ENCODE measurements around the gene FANCD2OS.
"Not testable (repeated sequence)": the region's sequence is repeated elsewhere in the genome, so short reads cannot be mapped to it uniquely, and the experiment has no call there.

FANCD2OS gene

DNA sequence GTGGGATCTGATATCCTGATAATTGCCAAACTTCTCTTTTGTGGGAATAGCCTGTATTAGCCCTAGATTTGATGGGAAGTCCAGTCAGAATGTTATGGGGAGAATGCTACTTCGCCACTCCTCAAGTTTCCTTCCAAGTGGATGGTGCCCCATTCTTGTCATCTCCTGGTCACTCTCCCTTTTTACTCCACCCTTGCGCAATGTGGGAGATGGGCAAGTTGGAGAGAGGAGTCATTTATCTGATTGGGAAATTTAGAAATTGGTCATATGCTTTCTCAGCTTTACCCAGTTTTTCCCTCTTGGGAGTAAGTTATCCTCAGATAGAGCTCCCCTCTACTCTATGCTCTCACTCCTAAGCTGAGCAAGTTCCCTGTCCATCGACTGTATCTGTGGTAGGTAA lies 14.4 kb downstream of the FANCD2OS start:
- Histone ChIP-seq H3K9me3 (no peaks in the 10 kb centered on the region), H3K4me3 (no peak overlapping the region), H3K27me3 (no peaks in the 10 kb centered on the region), H3K27ac (no peak overlapping the region), H3K36me3 (no peaks in the 10 kb centered on the region), H3K4me1 (no peaks in the 10 kb centered on the region)
- TF ChIP-seq, protein P1, sequence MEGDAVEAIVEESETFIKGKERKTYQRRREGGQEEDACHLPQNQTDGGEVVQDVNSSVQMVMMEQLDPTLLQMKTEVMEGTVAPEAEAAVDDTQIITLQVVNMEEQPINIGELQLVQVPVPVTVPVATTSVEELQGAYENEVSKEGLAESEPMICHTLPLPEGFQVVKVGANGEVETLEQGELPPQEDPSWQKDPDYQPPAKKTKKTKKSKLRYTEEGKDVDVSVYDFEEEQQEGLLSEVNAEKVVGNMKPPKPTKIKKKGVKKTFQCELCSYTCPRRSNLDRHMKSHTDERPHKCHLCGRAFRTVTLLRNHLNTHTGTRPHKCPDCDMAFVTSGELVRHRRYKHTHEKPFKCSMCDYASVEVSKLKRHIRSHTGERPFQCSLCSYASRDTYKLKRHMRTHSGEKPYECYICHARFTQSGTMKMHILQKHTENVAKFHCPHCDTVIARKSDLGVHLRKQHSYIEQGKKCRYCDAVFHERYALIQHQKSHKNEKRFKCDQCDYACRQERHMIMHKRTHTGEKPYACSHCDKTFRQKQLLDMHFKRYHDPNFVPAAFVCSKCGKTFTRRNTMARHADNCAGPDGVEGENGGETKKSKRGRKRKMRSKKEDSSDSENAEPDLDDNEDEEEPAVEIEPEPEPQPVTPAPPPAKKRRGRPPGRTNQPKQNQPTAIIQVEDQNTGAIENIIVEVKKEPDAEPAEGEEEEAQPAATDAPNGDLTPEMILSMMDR (IDR thresholded peaks at IDR 0.05): no peak
- no peak for DNase-seq
- intact Hi-C loops (cut with DNase I; ENCODE audit: low total_unique reads): no loop called here

DNA sequence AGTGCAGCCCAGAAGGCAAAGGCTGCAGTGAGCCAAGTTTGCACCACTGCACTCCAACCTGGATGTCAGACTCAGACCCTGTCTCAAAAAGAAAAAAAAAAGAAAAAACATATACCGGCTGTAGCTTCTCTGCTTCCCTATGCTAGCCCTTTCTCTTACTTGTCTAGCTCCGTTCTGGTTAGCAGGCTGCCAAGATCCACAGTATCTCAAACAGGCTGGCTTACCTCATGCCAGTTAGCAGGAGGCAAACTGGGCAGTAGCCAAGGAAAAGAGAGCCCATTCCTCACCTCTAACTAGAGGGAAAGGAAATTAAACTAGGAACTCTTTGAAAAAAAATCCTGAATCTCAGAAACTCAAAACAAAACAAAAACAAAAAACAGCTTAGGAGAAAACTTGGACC lies 16.7 kb downstream of the FANCD2OS start:
- intact Hi-C loops (cut with DNase I; ENCODE audit: low total_unique reads); H3K4me1 ChIP-seq; H3K27ac ChIP-seq; H3K36me3 ChIP-seq; H3K9me3 ChIP-seq; H3K4me3 ChIP-seq; H3K27me3 ChIP-seq; DNase-seq: not testable (repeated sequence)

DNA sequence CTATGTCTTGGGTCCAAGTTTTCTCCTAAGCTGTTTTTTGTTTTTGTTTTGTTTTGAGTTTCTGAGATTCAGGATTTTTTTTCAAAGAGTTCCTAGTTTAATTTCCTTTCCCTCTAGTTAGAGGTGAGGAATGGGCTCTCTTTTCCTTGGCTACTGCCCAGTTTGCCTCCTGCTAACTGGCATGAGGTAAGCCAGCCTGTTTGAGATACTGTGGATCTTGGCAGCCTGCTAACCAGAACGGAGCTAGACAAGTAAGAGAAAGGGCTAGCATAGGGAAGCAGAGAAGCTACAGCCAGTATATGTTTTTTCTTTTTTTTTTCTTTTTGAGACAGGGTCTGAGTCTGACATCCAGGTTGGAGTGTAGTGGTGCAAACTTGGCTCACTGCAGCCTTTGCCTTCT lies 17.3 kb downstream of the FANCD2OS start:
- H3K9me3 ChIP-seq; H3K36me3 ChIP-seq; H3K4me1 ChIP-seq; intact Hi-C loops (cut with DNase I; ENCODE audit: low total_unique reads); H3K4me3 ChIP-seq; H3K27ac ChIP-seq; DNase-seq; H3K27me3 ChIP-seq: not testable (repeated sequence)

DNA sequence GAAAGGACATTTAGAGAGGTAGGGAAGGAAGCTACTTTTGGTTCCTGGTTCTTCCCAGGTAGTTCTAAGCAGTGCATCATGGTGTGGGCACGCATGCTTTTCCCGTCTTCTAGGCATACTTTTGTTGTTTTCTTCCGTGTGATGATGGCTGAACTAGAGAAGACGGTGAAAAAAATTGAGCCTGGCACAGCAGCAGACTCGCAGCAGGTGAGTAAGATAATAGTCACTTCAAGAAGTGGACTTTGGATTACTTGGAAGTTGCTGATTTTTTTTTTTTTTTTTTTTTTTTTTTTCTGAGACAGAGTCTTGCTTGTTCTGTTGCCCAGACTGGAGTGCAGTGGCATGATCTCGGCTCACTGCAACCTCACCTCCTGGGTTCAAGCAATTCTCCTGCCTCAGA lies 17.9 kb downstream of the FANCD2OS start:
- DNase-seq: no peak
- intact Hi-C loops (cut with DNase I; ENCODE audit: low total_unique reads): no loop called here
- Histone ChIP-seq H3K9me3 (no peaks in the 10 kb centered on the region), H3K36me3 (no peaks in the 10 kb centered on the region), H3K4me3 (no peak overlapping the region), H3K27ac (no peak overlapping the region), H3K27me3 (no peaks in the 10 kb centered on the region), H3K4me1 (no peaks in the 10 kb centered on the region)
- TF ChIP-seq, protein P1 (IDR thresholded peaks at IDR 0.05): no peak

DNA sequence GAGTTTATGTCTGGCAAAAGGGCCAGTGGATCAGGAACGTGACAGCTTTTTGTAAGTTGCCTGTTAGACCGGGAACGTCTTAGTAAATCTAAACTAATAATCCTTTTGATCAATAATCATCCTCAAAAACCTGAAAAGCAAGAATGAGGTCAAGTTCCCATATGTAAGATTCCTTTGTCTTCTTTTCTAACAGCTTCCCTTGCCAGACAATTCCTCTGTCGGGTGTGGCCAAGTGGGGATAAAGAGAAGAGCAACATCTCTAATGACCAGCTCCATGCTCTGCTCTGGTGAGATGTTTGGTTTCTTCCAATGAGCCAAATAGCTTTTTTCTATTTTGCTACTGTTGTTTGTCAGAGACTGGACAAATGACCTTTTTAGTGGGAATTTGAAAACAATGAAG lies 19.8 kb downstream of the FANCD2OS start:
- H3K27me3 ChIP-seq: no peaks in the 10 kb centered on the region
- H3K4me1 ChIP-seq: no peaks in the 10 kb centered on the region
- H3K4me3 ChIP-seq: no peak overlapping the region
- H3K36me3 ChIP-seq: no peaks in the 10 kb centered on the region
- H3K27ac ChIP-seq: no peak overlapping the region
- DNase-seq: no peak
- TF ChIP-seq, protein P1 (IDR thresholded peaks at IDR 0.05): no peak
- H3K9me3 ChIP-seq: no peaks in the 10 kb centered on the region
- intact Hi-C loops (cut with DNase I; ENCODE audit: low total_unique reads): no loop called here

DNA sequence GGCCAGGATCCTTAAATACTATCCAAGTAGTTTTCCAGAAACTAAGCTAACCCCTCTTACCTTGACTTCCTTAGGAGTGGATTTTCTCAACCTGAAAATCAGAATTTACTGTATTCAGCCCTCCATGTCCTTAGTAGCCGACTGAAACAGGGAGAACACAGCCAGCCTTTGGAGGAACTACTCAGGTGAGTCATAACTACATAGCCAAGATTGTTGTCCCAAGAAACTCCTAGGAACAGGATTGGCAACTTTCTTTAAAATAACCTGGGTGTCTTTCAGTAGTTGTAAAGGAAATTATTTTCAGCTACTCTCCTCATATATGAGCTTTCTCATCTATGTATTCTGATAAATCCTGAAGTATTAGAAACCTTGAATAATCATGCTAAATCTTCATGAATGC lies 22.3 kb downstream of the FANCD2OS start:
- no peaks in the 10 kb centered on the region for H3K4me1 ChIP-seq
- no peak for DNase-seq
- H3K9me3 ChIP-seq: no peaks in the 10 kb centered on the region
- H3K27ac ChIP-seq: no peak overlapping the region
- intact Hi-C loops (cut with DNase I; ENCODE audit: low total_unique reads): no loop called here
- TF ChIP-seq, protein P1 (IDR thresholded peaks at IDR 0.05): no peak
- no peaks in the 10 kb centered on the region for H3K27me3 ChIP-seq
- H3K36me3 ChIP-seq: no peaks in the 10 kb centered on the region
- no peak overlapping the region for H3K4me3 ChIP-seq

DNA sequence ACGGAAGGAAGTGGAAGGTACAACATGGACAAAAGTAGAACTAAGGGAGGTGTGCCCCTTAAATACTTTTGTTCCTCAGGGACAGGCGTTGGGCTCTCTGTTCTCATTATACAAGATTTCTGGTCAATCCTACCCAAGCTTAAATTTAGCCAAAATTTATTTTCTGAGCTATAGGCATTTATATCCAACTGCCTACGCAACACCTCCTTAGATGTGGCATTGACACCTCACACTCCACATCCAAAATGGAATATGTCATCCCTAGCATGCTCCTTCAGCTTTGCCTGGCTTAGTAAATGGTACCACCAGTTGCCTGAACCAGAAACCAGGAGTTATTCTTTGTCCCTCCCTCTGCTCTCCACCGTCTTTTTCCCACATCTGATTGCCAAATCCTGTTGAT lies 26.2 kb downstream of the FANCD2OS start:
- no peak overlapping the region for H3K4me3 ChIP-seq
- DNase-seq: no peak
- H3K9me3 ChIP-seq: no peaks in the 10 kb centered on the region
- H3K36me3 ChIP-seq: no peaks in the 10 kb centered on the region
- no peak overlapping the region for H3K27ac ChIP-seq
- H3K27me3 ChIP-seq: no peaks in the 10 kb centered on the region
- no peaks in the 10 kb centered on the region for H3K4me1 ChIP-seq
- TF ChIP-seq, protein P1 (IDR thresholded peaks at IDR 0.05): no peak
- intact Hi-C loops (cut with DNase I; ENCODE audit: low total_unique reads): no loop called here
